ENCODE data around the gene RHBDF2. TPM values are rescaled to one million over a fixed set of nuclear protein-coding genes. Genes with fewer than 3 reads are reported as not detected.

Gene RHBDF2
- polyA plus RNA-seq, 1 donor (not counting 4 experiments of a cell fraction or from before 2014, with no cell fraction given), result 14.9 TPM

DNA sequence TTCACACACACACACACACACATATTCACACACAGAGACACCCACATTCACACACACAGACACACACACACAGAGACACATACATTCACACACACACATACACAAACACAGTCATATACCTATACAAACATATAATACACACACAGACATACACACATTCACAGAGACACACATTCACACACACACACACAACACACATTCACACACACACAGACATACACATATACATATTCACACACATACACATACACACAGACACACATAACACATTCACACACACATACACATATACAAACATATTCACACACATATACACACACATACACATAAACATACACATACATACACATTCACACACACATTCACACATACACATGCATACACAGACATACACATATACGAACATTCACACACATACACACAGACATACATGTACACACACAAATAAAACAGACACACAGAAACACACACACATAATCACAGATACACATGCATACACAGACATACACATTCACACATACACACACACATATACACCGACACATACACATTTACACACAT, 46.5 kb upstream of the RHBDF2 start:
- dilution Hi-C loops (cut with MboI; ENCODE audit: extremely low pct_ligation_motif_present, low sequenced_read_pairs), result no loop called here
- Histone ChIP-seq H3K36me3 (ENCODE audit: control insufficient read depth in 2 of 2, extremely low read depth in 1 of 2, insufficient read depth in 2 of 2, low read length in 2 of 2) (peaks cover 0 to 7% of the 10 kb centered on the region in 2 experiments), H3K27me3 (ENCODE audit: control insufficient read depth, extremely low read depth, insufficient read depth, low read length) (peaks cover 27% of the 10 kb centered on the region), H4K20me1 (ENCODE audit: control insufficient read depth, extremely low read depth, insufficient read depth, low read length) (no peaks in the 10 kb centered on the region), H3K4me2 (ENCODE audit: control insufficient read depth, extremely low read depth, insufficient read depth, low read depth, low read length) (no peak overlapping the region), H3K4me1 (ENCODE audit: control insufficient read depth, extremely low read depth, insufficient read depth, low read length) (peaks cover 46% of the 10 kb centered on the region), H3K9ac (ENCODE audit: control insufficient read depth, extremely low read depth, insufficient read depth, low read length) (peak overlapping the region; percentile 73), H3K9me3 (ENCODE audit: control insufficient read depth, low read depth, low read length) (no peaks in the 10 kb centered on the region), H3K27ac (ENCODE audit: control insufficient read depth, insufficient read depth, low read length) (peak overlapping the region; percentile 89), H2AFZ (ENCODE audit: control insufficient read depth, low read length) (no peak overlapping the region), H3K9me1 (ENCODE audit: control insufficient read depth, extremely low read depth, insufficient read depth, low read length) (no peaks in the 10 kb centered on the region), H3K4me3 (ENCODE audit: control insufficient read depth in 2 of 3, extremely low read depth in 1 of 3, insufficient read depth in 2 of 3, low read depth in 1 of 3, low read length in 3 of 3) (no peak overlapping the region), H3K79me2 (ENCODE audit: control insufficient read depth, insufficient read depth, low read length) (peaks cover 14% of the 10 kb centered on the region)
- FAIRE-seq, result no peak
- DNase-seq (ENCODE audit: low read depth, low spot score), result no peak
- TF ChIP-seq CTCF (optimal IDR thresholded peaks at IDR 0.05 in 1 of 3, IDR thresholded peaks at IDR 0.05 in 1 of 3, conservative IDR thresholded peaks at IDR 0.05 in 1 of 3; ENCODE audit: extremely low read depth in 1 of 3, insufficient read depth in 2 of 3, low read length in 3 of 3), result no peak
- no peak for TF ChIP-seq EZH2 (IDR thresholded peaks at IDR 0.05; ENCODE audit: low read length)

- peaks cover 14% of the 10 kb centered on the region for H3K79me2 ChIP-seq (ENCODE audit: control insufficient read depth, insufficient read depth, low read length)
- no peaks in the 10 kb centered on the region for H4K20me1 ChIP-seq (ENCODE audit: control insufficient read depth, extremely low read depth, insufficient read depth, low read length)
- H3K4me1 ChIP-seq (ENCODE audit: control insufficient read depth, extremely low read depth, insufficient read depth, low read length), result peaks cover 46% of the 10 kb centered on the region
- dilution Hi-C loops (cut with MboI; ENCODE audit: extremely low pct_ligation_motif_present, low sequenced_read_pairs), result no loop called here
- DNase-seq (ENCODE audit: low read depth, low spot score), result no peak
- peak overlapping the region; percentile 72 for H3K4me2 ChIP-seq (ENCODE audit: control insufficient read depth, extremely low read depth, insufficient read depth, low read depth, low read length)
- no peak overlapping the region for H2AFZ ChIP-seq (ENCODE audit: control insufficient read depth, low read length)
- H3K9ac ChIP-seq (ENCODE audit: control insufficient read depth, extremely low read depth, insufficient read depth, low read length), result peak overlapping the region; percentile 73
- H3K27ac ChIP-seq (ENCODE audit: control insufficient read depth, insufficient read depth, low read length), result peak overlapping the region; percentile 89
- no peak for FAIRE-seq
- H3K36me3 ChIP-seq (ENCODE audit: control insufficient read depth in 2 of 2, extremely low read depth in 1 of 2, insufficient read depth in 2 of 2, low read length in 2 of 2), result peaks cover 0 to 7% of the 10 kb centered on the region in 2 experiments
- H3K9me3 ChIP-seq (ENCODE audit: control insufficient read depth, low read depth, low read length), result no peaks in the 10 kb centered on the region
- H3K9me1 ChIP-seq (ENCODE audit: control insufficient read depth, extremely low read depth, insufficient read depth, low read length), result no peaks in the 10 kb centered on the region
- TF ChIP-seq EZH2 (IDR thresholded peaks at IDR 0.05; ENCODE audit: low read length) (no peak), CTCF (optimal IDR thresholded peaks at IDR 0.05 in 1 of 3, IDR thresholded peaks at IDR 0.05 in 1 of 3, conservative IDR thresholded peaks at IDR 0.05 in 1 of 3; ENCODE audit: extremely low read depth in 1 of 3, insufficient read depth in 2 of 3, low read length in 3 of 3) (peak; percentile 44 to 74 (median 56))
- H3K27me3 ChIP-seq (ENCODE audit: control insufficient read depth, extremely low read depth, insufficient read depth, low read length), result peaks cover 32% of the 10 kb centered on the region
- H3K4me3 ChIP-seq (ENCODE audit: control insufficient read depth in 2 of 3, extremely low read depth in 1 of 3, insufficient read depth in 2 of 3, low read depth in 1 of 3, low read length in 3 of 3), result peak overlapping the region in 1 of 3 experiments; percentile 48
Measured at GRCh38 chr17:76547183-76547641, 46.0 kb upstream of the RHBDF2 start.

All from keratinocyte (primary cell).